Activated CD4-positive, alpha-beta memory T cell treated with anti-CD3 and anti-CD28 coated beads for 36 hours (primary cell): Measurements from ENCODE around the gene ERVFRD-1. TPM values are rescaled to one million over a fixed set of nuclear protein-coding genes. Genes with fewer than 3 reads are reported as not detected.
A peak's percentile ranks its signal among the peaks of the same experiment; 100 is the strongest.
"Not testable (repeated sequence)": the region's sequence is repeated elsewhere in the genome, so short reads cannot be mapped to it uniquely, and the experiment has no call there.

Source experiments
- CTCF ChIA-PET: fragments of 350-600 bp; sonication (Branson Sonifier 250); formaldehyde crosslinking; loops from one replicate; lab custom pipeline; 2021; ENCODE audit warnings: antibody characterized with exemption, inconsistent platforms; lab: Charles Lee
- POLR2A ChIA-PET: fragments of 350-600 bp; sonication (Branson Sonifier 250); formaldehyde crosslinking; loops from one replicate; lab custom pipeline; 2021; ENCODE audit warnings: antibody characterized with exemption; lab: Charles Lee
- DNase-seq: peaks from one replicate; pipeline ENCODE4 v3.0.0-alpha.2; 2020
- H3K27ac Mint-ChIP-seq: one replicate; pipeline ENCODE4 v1.8.0; 2021; ENCODE audit warnings: mixed read lengths
- H3K27me3 Mint-ChIP-seq: one replicate; pipeline ENCODE4 v1.8.0; 2021; ENCODE audit warnings: mixed read lengths
- H3K36me3 Mint-ChIP-seq: one replicate; pipeline ENCODE4 v1.8.0; 2021; ENCODE audit warnings: mixed read lengths
- H3K4me1 Mint-ChIP-seq: one replicate; pipeline ENCODE4 v1.8.0; 2021; ENCODE audit warnings: low read depth, mixed read lengths
- H3K4me3 Mint-ChIP-seq: one replicate; pipeline ENCODE4 v1.8.0; 2021; ENCODE audit warnings: mild to moderate bottlenecking, mixed read lengths
- H3K9me3 Mint-ChIP-seq: one replicate; pipeline ENCODE4 v1.8.0; 2021; ENCODE audit warnings: mixed read lengths
- intact Hi-C: fragments of 100-400 bp; cut with micrococcal nuclease; formaldehyde crosslinking; loops from one replicate; pipeline ENCODE4 v1.15.1; 2023
- total RNA-seq, 2 experiments: library from RNA; stranded (reverse); gene quantifications; one replicate each; pipeline ENCODE4 v1.2.3, GENCODE V29; 2021

ERVFRD-1 gene
- total RNA-seq, 2 experiments from 2014 or later: not detected

DNA sequence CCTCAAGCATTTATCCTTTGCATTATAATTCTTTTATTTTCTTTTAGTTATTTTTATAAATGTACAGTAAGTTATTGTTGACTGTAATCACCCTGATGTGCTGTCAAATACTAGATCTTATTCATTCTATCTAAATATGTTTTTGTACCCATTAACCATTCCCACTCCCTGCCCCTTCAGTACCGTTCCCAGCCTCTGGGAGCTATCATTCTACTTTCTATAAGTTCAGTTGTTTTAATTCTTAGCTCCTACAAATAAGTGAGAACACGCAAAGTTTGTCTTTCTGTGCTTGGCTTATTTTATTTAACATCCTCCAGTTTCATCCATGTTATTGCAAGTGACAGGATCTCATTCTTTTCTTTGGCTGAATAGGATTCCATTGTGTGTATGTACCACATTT lies 12.5 kb upstream of the ERVFRD-1 start:
- no peak overlapping the region for H3K27ac Mint-ChIP-seq
- POLR2A ChIA-PET: no interaction called here
- intact Hi-C loops: no loop called here

DNA sequence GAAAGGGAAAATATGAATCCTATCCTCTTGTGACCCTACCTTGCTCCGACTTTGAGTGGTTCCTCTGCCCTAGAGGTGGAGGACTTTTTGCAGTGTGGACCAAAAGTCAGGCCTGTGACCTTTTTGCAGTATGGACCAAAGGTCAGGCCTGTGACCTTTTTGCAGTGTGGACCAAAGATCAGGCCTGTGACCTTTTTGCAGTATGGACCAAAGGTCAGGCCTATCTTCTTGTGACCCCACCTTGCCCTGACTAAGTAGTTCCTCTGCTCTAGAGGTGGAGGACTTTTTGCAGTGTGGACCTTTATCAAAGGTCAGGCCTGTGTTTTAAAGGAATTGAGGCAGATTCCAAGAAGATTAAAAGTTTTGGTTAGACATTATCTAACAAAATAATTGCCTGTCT lies 10.9 kb upstream of the ERVFRD-1 start:
- POLR2A ChIA-PET: no interaction called here

More for the DNA sequence above, 12.5 kb upstream of the ERVFRD-1 start:
- H3K9me3 Mint-ChIP-seq: no peaks in the 10 kb centered on the region
- no peaks in the 10 kb centered on the region for H3K27me3 Mint-ChIP-seq
- CTCF ChIA-PET: interaction anchor here (1.8 kb wide), 1 partner anchor 372 kb away, joined by 10 read pairs; no protein-coding TSS in a partner anchor
- H3K4me3 Mint-ChIP-seq: no peak overlapping the region
- peaks cover 12% of the 10 kb centered on the region for H3K36me3 Mint-ChIP-seq
- peaks cover 13% of the 10 kb centered on the region for H3K4me1 Mint-ChIP-seq
- DNase-seq: no peak

DNA sequence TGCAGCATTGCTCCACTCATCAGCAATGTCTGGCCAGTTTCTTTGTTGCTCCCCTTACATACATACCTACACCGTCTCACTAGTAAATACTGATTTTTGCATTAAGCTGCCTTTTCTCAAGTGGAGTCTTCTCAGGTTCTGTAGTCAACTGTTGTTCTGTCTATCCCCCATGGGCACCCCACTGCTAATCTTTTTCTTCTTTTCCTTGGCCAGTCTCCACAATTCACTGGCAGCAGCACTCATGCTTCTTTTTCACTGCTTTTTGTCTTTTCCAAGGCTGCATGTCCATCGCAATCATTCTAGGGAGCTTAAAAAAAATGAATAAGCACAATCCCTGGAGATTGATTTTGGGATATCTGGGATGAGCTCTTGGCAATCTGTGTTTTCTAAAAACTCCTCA lies 10.3 kb upstream of the ERVFRD-1 start:
- Mint-ChIP-seq H3K27me3 (no peaks in the 10 kb centered on the region), H3K4me1 (peaks cover 13% of the 10 kb centered on the region), H3K27ac (no peak overlapping the region), H3K36me3 (peaks cover 8% of the 10 kb centered on the region), H3K9me3 (no peaks in the 10 kb centered on the region), H3K4me3 (no peak overlapping the region)
- ChIA-PET POLR2A (no interaction called here), CTCF (no interaction called here)
- intact Hi-C loops: no loop called here
- no peak for DNase-seq

More for the DNA sequence above, 10.9 kb upstream of the ERVFRD-1 start:
- H3K4me3 Mint-ChIP-seq: no peak overlapping the region
- peaks cover 11% of the 10 kb centered on the region for H3K36me3 Mint-ChIP-seq
- peaks cover 13% of the 10 kb centered on the region for H3K4me1 Mint-ChIP-seq
- CTCF ChIA-PET: no interaction called here
- intact Hi-C loops: no loop called here
- H3K27me3 Mint-ChIP-seq: no peaks in the 10 kb centered on the region
- no peak overlapping the region for H3K27ac Mint-ChIP-seq
- H3K9me3 Mint-ChIP-seq: no peaks in the 10 kb centered on the region
- no peak for DNase-seq

DNA sequence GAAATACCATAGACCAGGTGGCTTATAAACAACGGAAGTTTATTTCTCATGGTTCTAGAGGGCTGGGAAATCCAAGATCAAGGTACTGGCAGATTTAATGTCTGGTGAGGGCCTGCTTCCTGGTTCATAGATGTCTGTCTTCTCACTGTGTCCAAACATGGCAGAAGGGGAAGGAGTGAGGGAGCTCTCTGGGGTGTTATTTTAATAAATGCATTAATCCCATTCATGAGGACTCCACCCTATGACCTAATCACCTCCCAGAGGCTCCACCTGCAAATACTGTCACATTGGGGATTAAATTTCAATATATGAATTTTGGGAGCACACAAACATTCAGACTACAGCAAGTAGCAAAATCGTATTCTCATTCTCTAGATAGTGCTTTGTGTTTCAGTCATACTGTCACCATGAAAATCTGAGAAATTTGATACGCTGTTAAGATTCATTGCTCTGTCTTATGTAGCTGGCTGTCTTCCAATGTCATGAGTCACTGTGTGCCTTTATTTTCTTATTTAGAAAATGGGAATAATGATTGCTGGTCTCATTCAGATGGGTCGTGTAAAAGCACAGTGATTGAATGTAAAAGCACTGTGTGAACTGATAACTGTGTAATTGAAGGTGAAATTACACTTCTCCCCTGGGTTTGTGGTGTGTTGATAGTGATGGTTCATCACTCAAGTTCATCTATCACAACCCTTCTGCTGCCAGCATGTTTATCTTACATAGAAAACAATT lies 8.9 kb upstream of the ERVFRD-1 start:
- Mint-ChIP-seq H3K4me3 (no peak overlapping the region), H3K36me3 (peaks cover under 1% of the 10 kb centered on the region), H3K27me3 (no peaks in the 10 kb centered on the region), H3K4me1 (peaks cover 22% of the 10 kb centered on the region), H3K27ac (no peak overlapping the region), H3K9me3 (no peaks in the 10 kb centered on the region)
- intact Hi-C loops: no loop called here
- DNase-seq: no peak
- CTCF ChIA-PET: no interaction called here
- POLR2A ChIA-PET: no interaction called here

DNA sequence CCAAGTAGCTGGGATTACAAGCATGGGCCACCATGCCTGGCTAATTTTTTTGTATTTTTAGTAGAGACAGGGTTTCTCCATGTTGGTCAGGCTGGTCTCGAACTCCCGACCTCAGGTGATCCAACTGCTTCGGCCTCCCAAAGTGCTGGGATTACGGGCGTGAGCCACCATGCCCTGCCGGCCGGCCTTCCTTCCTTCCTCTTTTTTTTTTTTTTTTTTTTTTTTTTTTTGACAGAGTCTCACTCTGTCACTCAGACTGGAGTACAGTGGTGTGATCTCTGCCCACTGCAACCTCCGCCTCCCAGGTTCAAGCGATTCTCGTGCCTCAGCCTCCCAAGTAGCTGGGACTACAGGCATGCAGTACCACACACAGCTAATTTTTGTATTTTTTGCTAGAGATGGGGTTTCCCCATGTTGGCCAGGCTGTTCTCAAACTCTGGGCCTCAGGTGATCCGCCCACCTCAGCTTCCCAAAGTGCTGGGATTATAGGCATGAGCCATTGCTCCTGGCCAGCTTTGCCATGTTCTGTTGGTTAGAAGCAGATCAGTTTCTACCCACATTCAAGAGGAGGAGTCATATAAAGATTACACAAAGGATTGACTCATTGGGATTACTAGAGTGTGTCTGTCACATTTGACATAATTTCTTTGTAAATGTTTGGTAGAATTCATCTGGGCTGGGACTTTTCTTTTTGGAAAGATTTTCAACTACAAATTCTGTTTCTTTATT lies 4.4 kb upstream of the ERVFRD-1 start:
- H3K4me1 Mint-ChIP-seq: peaks cover 29% of the 10 kb centered on the region
- H3K27me3 Mint-ChIP-seq, H3K9me3 Mint-ChIP-seq, H3K27ac Mint-ChIP-seq, CTCF ChIA-PET, POLR2A ChIA-PET, H3K36me3 Mint-ChIP-seq, H3K4me3 Mint-ChIP-seq: not testable (repeated sequence)
- intact Hi-C loops: loop anchor here (1.0 kb wide), 1 partner anchor 23 kb away; the partner anchor contains the start of gene SMIM13
- peak; percentile 59 for DNase-seq

DNA sequence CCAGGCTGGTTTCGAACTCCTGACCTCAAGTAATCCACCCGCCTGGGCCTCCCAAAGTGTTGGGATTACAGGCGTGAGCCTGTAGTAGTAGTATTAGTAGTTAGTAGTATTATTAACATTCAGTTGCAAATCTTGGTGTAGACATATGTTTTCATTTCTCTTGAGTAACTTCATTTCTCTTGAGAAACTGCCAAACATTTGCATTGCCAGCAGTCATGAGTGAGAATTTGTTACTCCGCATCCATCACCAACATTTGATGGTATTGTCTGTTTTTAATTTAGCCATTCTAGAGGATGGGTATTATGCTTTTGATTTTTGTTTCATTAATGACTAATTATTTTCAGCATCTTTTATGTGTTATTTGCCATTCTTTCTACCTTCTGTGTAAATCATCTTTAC lies 1.5 kb upstream of the ERVFRD-1 start:
- CTCF ChIA-PET: no interaction called here
- no peaks in the 10 kb centered on the region for H3K27me3 Mint-ChIP-seq
- H3K36me3 Mint-ChIP-seq: no peaks in the 10 kb centered on the region
- H3K9me3 Mint-ChIP-seq: no peaks in the 10 kb centered on the region
- POLR2A ChIA-PET: no interaction called here
- no peak overlapping the region for H3K27ac Mint-ChIP-seq
- peaks cover 32% of the 10 kb centered on the region for H3K4me1 Mint-ChIP-seq
- H3K4me3 Mint-ChIP-seq: no peak overlapping the region
- intact Hi-C loops: no loop called here
- DNase-seq: no peak

DNA sequence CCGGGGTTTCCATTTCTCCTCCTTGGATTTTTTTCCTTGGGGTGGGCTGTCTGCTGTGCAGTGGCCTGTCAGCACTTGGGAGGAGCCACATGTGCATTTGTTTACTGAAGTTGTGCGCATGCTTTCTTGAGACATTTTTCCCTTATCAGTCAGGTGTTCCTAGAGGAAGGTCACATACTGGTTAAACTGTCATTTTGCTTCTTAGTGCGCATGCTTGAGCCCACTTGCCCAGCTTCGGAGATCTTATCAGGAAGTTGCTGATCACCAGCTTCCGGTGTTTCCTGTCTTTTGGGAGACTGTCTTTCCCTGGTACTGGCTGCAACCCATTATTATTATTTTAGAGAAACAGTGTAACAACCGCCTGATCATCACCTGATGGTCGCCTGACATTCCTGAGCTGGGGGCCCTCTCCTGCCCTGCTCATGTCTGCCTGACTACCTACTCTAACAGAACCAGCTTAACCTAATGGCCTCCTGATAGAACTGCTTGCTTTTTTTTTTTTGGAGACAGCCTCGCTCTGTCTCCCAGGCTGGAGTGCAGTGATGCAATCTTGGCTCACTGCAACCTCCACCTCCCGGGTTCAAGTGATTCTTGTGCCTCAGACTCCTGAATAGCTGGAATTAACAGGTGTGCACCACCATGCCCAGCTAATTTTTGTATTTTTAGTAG lies 378 bp upstream of the ERVFRD-1 start:
- Mint-ChIP-seq H3K9me3 (no peaks in the 10 kb centered on the region), H3K27me3 (no peaks in the 10 kb centered on the region), H3K27ac (no peak overlapping the region), H3K36me3 (no peaks in the 10 kb centered on the region), H3K4me3 (peak overlapping the region; percentile 23), H3K4me1 (peaks cover 32% of the 10 kb centered on the region)
- ChIA-PET CTCF (interaction anchor here (0.6 to 1.0 kb wide), 3 partner anchors 31 to 320 kb away, joined by 3 read pairs; no protein-coding TSS in a partner anchor), POLR2A (no interaction called here)
- intact Hi-C loops: no loop called here
- no peak for DNase-seq

DNA sequence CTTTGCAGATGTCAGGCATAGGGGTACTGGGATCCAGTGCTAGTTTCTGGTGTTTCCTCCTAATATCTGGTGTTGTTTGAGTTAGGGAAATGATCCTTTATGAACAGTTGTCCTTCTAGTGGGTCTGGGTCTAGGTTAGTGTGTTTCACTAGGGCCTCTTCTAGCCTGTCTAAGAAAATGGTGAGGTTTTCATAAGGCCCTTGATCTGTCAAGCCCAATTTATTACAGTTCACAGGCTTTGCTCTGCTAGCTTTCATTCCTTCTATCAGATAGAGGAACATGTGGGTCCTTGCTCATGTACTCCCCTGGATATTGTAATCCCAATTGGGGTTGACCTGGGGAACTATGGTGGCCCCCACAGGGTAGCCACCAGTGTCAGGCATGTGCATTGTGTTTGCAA lies 2.8 kb downstream of the ERVFRD-1 start:
- ChIA-PET CTCF (no interaction called here), POLR2A (no interaction called here)
- no peaks in the 10 kb centered on the region for H3K9me3 Mint-ChIP-seq
- peaks cover 25% of the 10 kb centered on the region for H3K4me1 Mint-ChIP-seq
- H3K4me3 Mint-ChIP-seq: no peak overlapping the region
- H3K36me3 Mint-ChIP-seq: no peaks in the 10 kb centered on the region
- DNase-seq: no peak
- intact Hi-C loops: no loop called here
- H3K27ac Mint-ChIP-seq: no peak overlapping the region
- no peaks in the 10 kb centered on the region for H3K27me3 Mint-ChIP-seq

DNA sequence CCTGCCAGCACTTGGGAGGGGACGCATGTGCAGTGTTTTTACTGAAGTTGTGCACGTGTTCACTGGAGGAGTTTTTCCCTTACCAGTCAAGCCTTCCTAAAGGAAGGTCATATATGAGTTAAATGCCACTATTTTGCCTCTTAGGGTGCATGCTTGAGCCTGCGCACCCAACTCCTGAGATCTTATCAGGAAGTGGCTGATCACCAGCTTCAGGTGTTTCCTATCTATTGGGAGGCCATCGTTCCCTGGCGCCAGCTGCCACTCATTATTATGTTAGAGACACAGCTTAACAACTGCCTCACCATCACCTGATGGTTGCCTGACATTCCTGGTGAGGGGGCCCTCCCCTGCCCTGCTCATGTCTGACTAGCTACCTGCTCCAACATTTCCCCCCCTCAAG lies 8.5 kb downstream of the ERVFRD-1 start:
- Mint-ChIP-seq H3K27ac (no peak overlapping the region), H3K27me3 (no peaks in the 10 kb centered on the region), H3K9me3 (peaks cover 3% of the 10 kb centered on the region), H3K4me1 (peaks cover 10% of the 10 kb centered on the region), H3K4me3 (no peak overlapping the region), H3K36me3 (peaks cover 15% of the 10 kb centered on the region)
- DNase-seq: no peak
- intact Hi-C loops: no loop called here
- ChIA-PET CTCF (no interaction called here), POLR2A (no interaction called here)

DNA sequence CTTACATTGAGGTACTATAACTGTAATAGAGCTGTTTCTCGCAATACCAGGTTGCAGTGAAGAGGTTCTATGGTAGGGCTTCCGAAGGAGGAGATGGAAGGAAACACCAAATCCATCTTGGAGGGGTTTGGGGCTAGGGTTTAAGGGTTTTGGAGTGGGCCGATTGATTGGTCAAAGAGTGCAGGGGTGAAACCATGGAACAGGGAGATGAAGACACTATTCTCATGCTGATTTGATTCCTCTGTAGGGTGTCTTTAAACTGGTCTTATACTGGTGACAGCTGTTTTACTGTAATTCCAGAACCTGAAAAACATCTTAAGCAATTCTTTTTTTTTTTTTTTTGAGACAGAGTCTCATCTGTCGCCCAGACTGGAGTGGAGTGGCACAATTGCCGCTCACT lies 10.1 kb downstream of the ERVFRD-1 start:
- Mint-ChIP-seq H3K36me3 (peaks cover 15% of the 10 kb centered on the region), H3K4me1 (peaks cover 14% of the 10 kb centered on the region), H3K27ac (no peak overlapping the region), H3K27me3 (no peaks in the 10 kb centered on the region), H3K9me3 (peaks cover 3% of the 10 kb centered on the region), H3K4me3 (no peak overlapping the region)
- CTCF ChIA-PET: no interaction called here
- intact Hi-C loops: no loop called here
- no peak for DNase-seq
- POLR2A ChIA-PET: no interaction called here

DNA sequence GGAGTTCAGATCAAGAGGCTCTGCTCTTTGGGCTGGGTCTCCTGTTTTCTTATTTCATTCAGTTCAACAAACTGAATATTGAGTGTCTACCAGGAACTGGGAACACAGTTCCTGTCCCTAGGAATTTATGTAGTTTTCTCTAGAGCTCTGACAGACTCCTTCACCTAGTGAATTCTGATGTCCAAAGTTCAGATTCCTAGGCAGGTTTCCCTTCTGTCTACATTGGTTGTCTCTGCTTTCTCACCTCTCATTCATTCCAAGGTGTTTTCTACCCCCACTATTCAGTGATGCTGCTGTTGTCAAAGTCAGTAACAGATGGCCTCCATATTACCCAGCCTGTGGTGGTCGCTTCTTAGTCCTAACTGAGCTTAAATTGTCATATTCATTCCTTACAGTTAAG lies 13.5 kb downstream of the ERVFRD-1 start:
- no peaks in the 10 kb centered on the region for H3K27me3 Mint-ChIP-seq
- peaks cover 20% of the 10 kb centered on the region for H3K36me3 Mint-ChIP-seq
- peaks cover 3% of the 10 kb centered on the region for H3K9me3 Mint-ChIP-seq
- POLR2A ChIA-PET: interaction anchor here (0.6 kb wide), 1 partner anchor 508 kb away, joined by 3 read pairs; no protein-coding TSS in a partner anchor
- H3K27ac Mint-ChIP-seq: no peak overlapping the region
- no peak for DNase-seq
- H3K4me3 Mint-ChIP-seq: no peak overlapping the region
- intact Hi-C loops: no loop called here
- CTCF ChIA-PET: interaction anchor here (1.3 kb wide), 1 partner anchor 398 kb away, joined by 6 read pairs; no protein-coding TSS in a partner anchor
- peaks cover 29% of the 10 kb centered on the region for H3K4me1 Mint-ChIP-seq

DNA sequence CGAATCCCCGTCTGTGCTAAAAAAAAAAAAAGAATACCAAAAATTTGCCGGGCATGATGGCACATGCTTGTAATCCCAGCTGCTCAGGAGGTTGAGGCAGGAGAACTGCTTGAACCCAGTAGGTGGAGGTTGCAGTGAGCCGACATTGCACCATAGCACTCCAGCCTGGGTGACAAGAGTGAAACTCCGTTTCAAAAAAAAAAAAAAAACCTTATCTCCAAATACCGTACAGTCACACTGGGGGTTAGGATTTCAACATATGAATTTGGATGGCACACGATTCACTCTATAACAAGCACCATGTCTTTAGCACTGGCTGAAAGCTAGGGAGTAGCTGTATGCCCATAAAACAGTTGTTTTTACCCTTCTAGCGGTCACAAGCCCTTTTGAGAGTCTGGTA lies 14.0 kb downstream of the ERVFRD-1 start:
- intact Hi-C loops: no loop called here
- ChIA-PET CTCF (interaction anchor here (1.0 kb wide), 1 partner anchor 399 kb away, joined by 3 read pairs; no protein-coding TSS in a partner anchor), POLR2A (interaction anchor here (0.6 kb wide), 1 partner anchor 508 kb away, joined by 3 read pairs; no protein-coding TSS in a partner anchor)
- H3K4me1 Mint-ChIP-seq: peaks cover 31% of the 10 kb centered on the region
- H3K36me3 Mint-ChIP-seq: peaks cover 16% of the 10 kb centered on the region
- no peaks in the 10 kb centered on the region for H3K27me3 Mint-ChIP-seq
- peaks cover 3% of the 10 kb centered on the region for H3K9me3 Mint-ChIP-seq
- H3K27ac Mint-ChIP-seq: no peak overlapping the region
- DNase-seq: no peak
- H3K4me3 Mint-ChIP-seq: no peak overlapping the region
